A673 (cell line): Measurements from ENCODE around the gene FOLR2. TPM values are rescaled to one million over a fixed set of nuclear protein-coding genes. Genes with fewer than 3 reads are reported as not detected.
"Not testable (repeated sequence)": the region's sequence is repeated elsewhere in the genome, so short reads cannot be mapped to it uniquely, and the experiment has no call there.

Source experiments
- BruUV-seq: library from RNA; stranded (reverse); fragments of 400-500 nt; replicated peaks from 2 replicates; lab custom pipeline; 2021; lab: Mats Ljungman, UMichigan
- CTCF ChIA-PET: fragments of 300-600 bp; sonication (Branson Sonifier 250); formaldehyde crosslinking; loops from one replicate; lab custom pipeline; 2022; ENCODE audit warnings: antibody characterized with exemption; lab: Charles Lee
- POLR2A ChIA-PET: fragments of 300-600 bp; sonication (Branson Sonifier 250); formaldehyde crosslinking; loops from one replicate; lab custom pipeline; 2022; ENCODE audit warnings: antibody characterized with exemption; ENCODE audit not compliant: low non-redundant PET; lab: Charles Lee
- DNase-seq: peaks from one replicate; pipeline ENCODE4 v3.0.0-alpha.2; 2015; ENCODE audit warnings: low spot score
- H3K27ac ChIP-seq: fragments of 200-600 bp; sonication (generic); 2 replicates; pipeline ENCODE4 v1.5.1; 2016; ENCODE audit warnings: mixed run types, low read depth, mild to moderate bottlenecking, mixed read lengths, antibody characterized with exemption, low read length; ENCODE audit not compliant: poor library complexity, severe bottlenecking
- H3K27me3 ChIP-seq: fragments of 200-600 bp; sonication (generic); replicated peaks from 2 replicates; pipeline ENCODE4 v1.6.1; 2017; ENCODE audit warnings: mixed run types, low read depth, mild to moderate bottlenecking, mixed read lengths, antibody characterized with exemption, low read length; ENCODE audit not compliant: insufficient read depth, poor library complexity
- H3K36me3 ChIP-seq: fragments of 200-600 bp; sonication (generic); 2 replicates; pipeline ENCODE4 v1.6.1; 2016; ENCODE audit warnings: mixed run types, mild to moderate bottlenecking, mixed read lengths, antibody characterized with exemption, low read length; ENCODE audit not compliant: insufficient read depth, poor library complexity, severe bottlenecking
- H3K4me1 ChIP-seq: fragments of 200-600 bp; sonication (generic); 2 replicates; pipeline ENCODE4 v1.6.1; 2017; ENCODE audit warnings: mixed run types, mild to moderate bottlenecking, mixed read lengths, antibody characterized with exemption, low read length; ENCODE audit not compliant: insufficient read depth, poor library complexity, severe bottlenecking
- H3K4me3 ChIP-seq: fragments of 200-600 bp; sonication (generic); 2 replicates; pipeline ENCODE4 v1.5.1; 2016; ENCODE audit warnings: low read depth, mixed run types, mild to moderate bottlenecking, mixed read lengths, low read length; ENCODE audit not compliant: poor library complexity, severe bottlenecking
- H3K9me3 ChIP-seq: fragments of 200-600 bp; sonication (generic); 2 replicates; pipeline ENCODE4 v1.6.1; 2016; ENCODE audit warnings: mixed run types, low read depth, mild to moderate bottlenecking, mixed read lengths, antibody characterized with exemption, low read length; ENCODE audit not compliant: poor library complexity, severe bottlenecking
- CTCF ChIP-seq: fragments of 300-800, 200-600 bp; sonication (generic); conservative IDR thresholded peaks from 2 replicates; pipeline ENCODE4 v1.5.1; 2017; ENCODE audit warnings: low read depth, mild to moderate bottlenecking, antibody characterized with exemption, low read length, moderate library complexity, mixed read lengths
- EZH2 ChIP-seq: fragments of 200-600 bp; sonication (generic); IDR thresholded peaks from 2 replicates; pipeline ENCODE4 v1.6.1; 2017; ENCODE audit warnings: borderline replicate concordance, low read depth, mild to moderate bottlenecking, mixed read lengths, antibody characterized with exemption, low read length; ENCODE audit not compliant: poor library complexity, severe bottlenecking
- intact Hi-C: fragments of 100-400 bp; cut with micrococcal nuclease; formaldehyde crosslinking; loops from one replicate; pipeline ENCODE4 v1.10.0; 2022; ENCODE audit not compliant: unreplicated experiment
- total RNA-seq: library from RNA; stranded (reverse); gene quantifications from 2 replicates; pipeline ENCODE4 v1.2.3, GENCODE V29; 2021

The FOLR2 gene
- total RNA-seq, 1 experiment from 2014 or later: not detected

GRCh38 chr11:72263361-72263760, 46.8 kb downstream of the FOLR2 start:
- TF ChIP-seq EZH2 (no peak), CTCF (no peak)
- Histone ChIP-seq H3K4me1 (no peaks in the 10 kb centered on the region), H3K4me3 (no peak overlapping the region), H3K27ac (no peak overlapping the region), H3K36me3 (no peaks in the 10 kb centered on the region), H3K27me3 (peaks cover 10% of the 10 kb centered on the region), H3K9me3 (no peaks in the 10 kb centered on the region)
- CTCF ChIA-PET: no interaction called here
- no TSS peak for BruUV-seq
- POLR2A ChIA-PET: no interaction called here
- intact Hi-C loops: no loop called here
- no peak for DNase-seq

GRCh38 chr11:72265951-72266350, 49.4 kb downstream of the FOLR2 start:
- no peak for TF ChIP-seq CTCF
- TF ChIP-seq EZH2: no peak
- CTCF ChIA-PET: interaction anchor here (0.6 kb wide), 2 partner anchors 10 to 290 kb away, joined by 6 to 7 read pairs; no protein-coding TSS in a partner anchor
- BruUV-seq: no TSS peak
- Histone ChIP-seq H3K4me1 (no peaks in the 10 kb centered on the region), H3K36me3 (no peaks in the 10 kb centered on the region), H3K4me3 (no peak overlapping the region), H3K27me3 (peaks cover 7% of the 10 kb centered on the region), H3K9me3 (no peaks in the 10 kb centered on the region), H3K27ac (no peak overlapping the region)
- intact Hi-C loops: no loop called here
- no peak for DNase-seq
- POLR2A ChIA-PET: no interaction called here

GRCh38 chr11:72266960-72267359, 50.4 kb downstream of the FOLR2 start:
- POLR2A ChIA-PET, H3K4me1 ChIP-seq, H3K4me3 ChIP-seq, H3K27ac ChIP-seq, DNase-seq, H3K9me3 ChIP-seq, CTCF ChIA-PET, intact Hi-C loops, H3K36me3 ChIP-seq, BruUV-seq: not testable (repeated sequence)
- H3K27me3 ChIP-seq: peaks cover 12% of the 10 kb centered on the region

GRCh38 chr11:72267956-72268617, 51.5 kb downstream of the FOLR2 start:
- H3K4me3 ChIP-seq: no peak overlapping the region
- CTCF ChIA-PET: no interaction called here
- POLR2A ChIA-PET: no interaction called here
- no peak for DNase-seq
- H3K36me3 ChIP-seq: no peaks in the 10 kb centered on the region
- H3K4me1 ChIP-seq: no peaks in the 10 kb centered on the region
- intact Hi-C loops: no loop called here
- TF ChIP-seq EZH2 (no peak), CTCF (no peak)
- H3K27me3 ChIP-seq: peaks cover 9% of the 10 kb centered on the region
- H3K27ac ChIP-seq: no peak overlapping the region
- H3K9me3 ChIP-seq: no peaks in the 10 kb centered on the region
- no TSS peak for BruUV-seq
